Cortex of kidney (tissue), 1 donor: ENCODE measurements around the gene GRB7.
"Not testable (repeated sequence)": the region's sequence is repeated elsewhere in the genome, so short reads cannot be mapped to it uniquely, and the experiment has no call there.

Source experiments
- DNase-seq: peaks from one replicate; lab custom pipeline; 2025; lab: John Stamatoyannopoulos, UW

GRB7 gene

GRCh38 chr17:39732586-39732985, 5.2 kb upstream of the GRB7 start:
- no peak for DNase-seq

DNA sequence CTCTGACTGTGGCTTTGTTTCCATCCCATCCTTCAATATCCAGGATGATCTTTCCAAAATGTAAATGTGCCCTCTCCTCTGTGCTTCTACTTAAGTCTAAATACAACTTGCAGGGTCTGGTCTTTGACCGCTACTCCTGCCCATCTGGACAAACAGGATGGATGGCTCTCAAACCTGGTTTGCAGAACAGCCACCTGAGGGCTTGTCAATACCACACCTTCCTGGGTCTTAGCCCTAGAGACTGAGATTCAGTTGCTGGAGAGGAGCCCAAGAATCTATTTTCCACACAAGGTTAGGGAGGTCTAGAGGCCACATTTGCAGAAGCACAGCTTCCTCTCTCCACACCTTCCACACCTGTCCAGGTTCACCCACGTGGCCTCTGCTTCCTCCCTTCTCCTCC, 1.9 kb upstream of the GRB7 start:
- no peak for DNase-seq

- DNase-seq = no peak
These were observed 1.2 kb upstream of the GRB7 start for GRCh38 chr17:39736319-39737165.

DNA sequence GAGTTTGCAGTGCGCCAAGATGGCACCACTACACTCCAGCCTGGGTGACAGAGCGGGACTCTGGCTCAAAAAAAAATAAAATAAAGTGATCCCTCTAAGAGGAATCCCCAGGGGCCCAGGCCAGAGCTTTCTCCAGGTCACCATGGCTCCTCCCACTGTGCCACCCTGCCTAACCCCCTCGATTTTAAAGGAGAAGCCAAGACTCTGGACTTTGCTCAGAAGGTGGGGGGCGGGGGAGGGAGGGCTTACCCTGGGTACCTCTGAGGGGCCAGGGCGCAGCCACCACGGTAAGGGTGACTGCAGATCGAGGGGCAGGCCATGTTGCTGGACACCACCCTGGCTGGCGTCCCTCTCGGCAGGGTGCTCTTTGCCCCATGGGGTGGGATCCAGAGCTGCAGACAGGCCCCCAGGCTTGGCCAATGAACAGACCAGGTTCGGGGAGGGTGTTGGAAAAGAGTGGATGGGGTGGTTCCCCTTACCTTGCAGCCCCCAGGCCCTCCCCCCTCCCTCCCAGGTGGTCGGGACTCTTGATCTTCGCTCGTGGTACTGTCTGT, 455 bp upstream of the GRB7 start:
- no peak for DNase-seq

GRCh38 chr17:39738568-39738901, 797 bp downstream of the GRB7 start:
- DNase-seq = no peak

DNA sequence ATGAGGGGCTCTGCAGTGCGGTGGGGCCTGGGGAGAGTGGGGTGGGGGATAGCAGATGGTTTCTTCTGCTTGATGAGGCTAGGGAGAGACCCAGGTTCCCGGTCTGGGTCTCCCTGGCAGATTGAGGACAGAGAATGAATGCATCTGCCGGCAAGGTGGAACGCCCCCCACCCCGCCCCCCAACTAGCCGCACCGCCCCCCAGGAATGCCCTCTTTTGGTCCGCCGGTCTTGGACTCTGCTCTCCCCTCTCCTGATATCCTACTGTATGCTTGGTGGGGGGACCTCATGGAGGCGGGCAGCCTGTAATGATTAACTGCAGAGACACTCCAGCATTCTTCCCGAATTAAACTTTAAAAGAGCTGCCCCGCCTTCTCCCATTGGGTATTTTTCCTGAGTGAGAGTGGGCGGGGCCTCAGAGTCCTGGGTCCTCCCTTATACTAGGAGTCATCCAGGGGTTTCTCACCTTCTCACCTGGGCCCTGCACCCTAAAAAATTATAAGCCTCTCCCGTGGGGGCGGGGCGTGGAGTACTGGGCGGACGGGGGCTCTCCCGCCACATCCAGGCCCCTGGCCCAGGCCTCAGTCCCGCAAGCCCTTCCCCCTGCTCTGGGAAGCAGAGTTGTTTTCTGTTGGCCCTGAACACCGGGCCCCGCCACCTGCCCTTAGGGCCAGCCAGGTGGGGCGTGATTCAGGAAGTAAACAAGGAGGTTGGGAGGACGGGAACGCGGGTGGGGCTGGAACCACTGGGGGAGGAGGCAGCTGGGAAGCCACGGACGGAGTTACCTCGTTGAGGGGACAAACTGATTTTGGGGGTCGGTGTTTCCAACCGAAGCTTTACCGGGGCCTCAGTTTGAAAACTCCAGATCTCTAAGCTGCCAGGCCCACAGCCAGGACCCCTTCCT, 1.5 kb downstream of the GRB7 start:
- no peak for DNase-seq

GRCh38 chr17:39739885-39740356, 2.2 kb downstream of the GRB7 start:
- DNase-seq = no peak

GRCh38 chr17:39740357-39741111, 2.8 kb downstream of the GRB7 start:
- no peak for DNase-seq

DNA sequence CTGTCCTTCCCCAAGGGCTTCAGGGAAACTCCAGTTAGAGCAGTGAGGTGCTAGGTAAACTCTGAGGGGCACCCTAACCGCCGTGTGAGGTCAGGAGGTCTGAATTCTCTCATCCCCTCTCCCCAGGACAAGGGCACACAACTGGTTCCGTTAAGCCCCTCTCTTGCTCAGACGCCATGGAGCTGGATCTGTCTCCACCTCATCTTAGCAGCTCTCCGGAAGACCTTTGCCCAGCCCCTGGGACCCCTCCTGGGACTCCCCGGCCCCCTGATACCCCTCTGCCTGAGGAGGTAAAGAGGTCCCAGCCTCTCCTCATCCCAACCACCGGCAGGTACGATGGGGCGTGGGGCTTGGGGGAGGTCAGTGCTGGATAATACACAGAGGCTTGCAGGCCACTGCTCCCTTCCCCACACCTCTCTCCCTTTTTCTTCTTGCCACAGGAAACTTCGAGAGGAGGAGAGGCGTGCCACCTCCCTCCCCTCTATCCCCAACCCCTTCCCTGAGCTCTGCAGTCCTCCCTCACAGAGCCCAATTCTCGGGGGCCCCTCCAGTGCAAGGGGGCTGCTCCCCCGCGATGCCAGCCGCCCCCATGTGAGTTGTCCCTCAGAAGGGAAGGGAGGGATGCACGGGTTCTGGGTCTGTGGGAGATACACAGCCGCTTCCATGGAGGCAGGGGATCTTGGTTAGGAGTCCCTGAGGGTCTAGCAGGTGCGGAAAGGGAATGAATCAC, 4.6 kb downstream of the GRB7 start:
- no peak for DNase-seq

DNA sequence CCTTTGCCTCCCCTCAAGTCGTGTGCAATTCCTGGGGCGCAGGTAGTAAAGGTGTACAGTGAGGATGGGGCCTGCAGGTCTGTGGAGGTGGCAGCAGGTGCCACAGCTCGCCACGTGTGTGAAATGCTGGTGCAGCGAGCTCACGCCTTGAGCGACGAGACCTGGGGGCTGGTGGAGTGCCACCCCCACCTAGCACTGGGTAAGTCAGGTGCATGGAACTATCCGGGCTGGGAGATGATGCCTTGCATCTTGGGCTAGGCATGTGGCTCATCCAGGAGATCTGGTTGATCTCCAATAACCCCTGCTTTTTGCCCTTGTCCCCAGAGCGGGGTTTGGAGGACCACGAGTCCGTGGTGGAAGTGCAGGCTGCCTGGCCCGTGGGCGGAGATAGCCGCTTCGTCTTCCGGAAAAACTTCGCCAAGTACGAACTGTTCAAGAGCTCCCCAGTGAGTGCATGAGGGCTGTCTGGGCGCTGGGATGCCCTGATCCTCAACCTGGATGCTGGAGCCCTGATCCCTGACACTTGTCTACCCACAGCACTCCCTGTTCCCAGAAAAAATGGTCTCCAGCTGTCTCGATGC, 5.2 kb downstream of the GRB7 start:
- DNase-seq = no peak

GRCh38 chr17:39744075-39744835, 6.5 kb downstream of the GRB7 start:
- DNase-seq = no peak

GRCh38 chr17:39744836-39745215, 7.1 kb downstream of the GRB7 start:
- DNase-seq = no peak

GRCh38 chr17:39745335-39746144, 7.8 kb downstream of the GRB7 start:
- no peak for DNase-seq

GRCh38 chr17:39746145-39746461, 8.4 kb downstream of the GRB7 start:
- DNase-seq = no peak

DNA sequence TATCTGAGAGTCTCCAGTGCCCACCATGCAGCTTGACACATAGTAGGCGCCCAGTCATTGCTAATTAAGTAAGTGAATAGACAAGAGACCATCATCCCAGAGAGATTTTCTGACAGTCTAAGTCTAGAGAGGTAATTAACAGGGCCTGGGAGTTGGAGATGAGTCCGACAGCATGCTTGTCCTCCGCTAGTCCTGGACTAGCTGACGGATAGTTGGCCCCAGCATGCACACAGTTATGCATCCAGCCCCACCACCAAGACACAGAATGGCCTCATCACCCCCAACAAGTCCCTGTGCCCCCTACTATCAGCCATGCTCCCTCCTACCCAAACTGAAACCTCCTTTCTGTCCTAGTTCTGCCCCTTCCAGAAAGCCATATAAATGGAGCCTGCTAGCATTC, 10.0 kb downstream of the GRB7 start:
- DNase-seq = no peak

DNA sequence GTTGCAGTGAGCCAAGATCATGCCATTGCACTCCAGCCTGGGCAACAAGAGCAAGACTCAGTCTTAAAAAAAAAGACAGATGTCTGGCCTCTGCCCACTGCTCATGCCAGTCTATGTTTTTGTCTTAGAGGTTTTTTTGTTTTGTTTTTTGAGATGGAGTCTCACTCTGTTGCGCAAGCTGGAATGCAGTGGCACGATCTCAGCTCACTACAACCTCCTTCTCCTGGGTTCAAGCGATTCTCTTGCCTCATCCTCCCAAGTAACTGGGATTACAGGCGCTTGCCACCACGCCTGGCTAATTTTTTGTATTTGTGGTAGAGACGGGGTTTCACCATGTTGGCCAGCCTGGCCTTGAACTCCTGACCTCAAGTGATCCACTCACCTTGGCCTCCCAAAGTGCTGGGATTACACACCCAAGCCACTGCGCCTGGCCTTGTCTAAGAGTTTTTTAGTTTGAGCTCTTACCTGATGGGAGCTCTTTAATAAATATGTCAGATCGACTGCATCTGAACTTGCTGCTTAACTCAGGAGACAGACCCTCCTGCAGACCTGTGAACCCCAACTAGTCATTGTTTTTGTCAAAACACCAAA, 10.8 kb downstream of the GRB7 start:
- DNase-seq = not testable (repeated sequence)

DNA sequence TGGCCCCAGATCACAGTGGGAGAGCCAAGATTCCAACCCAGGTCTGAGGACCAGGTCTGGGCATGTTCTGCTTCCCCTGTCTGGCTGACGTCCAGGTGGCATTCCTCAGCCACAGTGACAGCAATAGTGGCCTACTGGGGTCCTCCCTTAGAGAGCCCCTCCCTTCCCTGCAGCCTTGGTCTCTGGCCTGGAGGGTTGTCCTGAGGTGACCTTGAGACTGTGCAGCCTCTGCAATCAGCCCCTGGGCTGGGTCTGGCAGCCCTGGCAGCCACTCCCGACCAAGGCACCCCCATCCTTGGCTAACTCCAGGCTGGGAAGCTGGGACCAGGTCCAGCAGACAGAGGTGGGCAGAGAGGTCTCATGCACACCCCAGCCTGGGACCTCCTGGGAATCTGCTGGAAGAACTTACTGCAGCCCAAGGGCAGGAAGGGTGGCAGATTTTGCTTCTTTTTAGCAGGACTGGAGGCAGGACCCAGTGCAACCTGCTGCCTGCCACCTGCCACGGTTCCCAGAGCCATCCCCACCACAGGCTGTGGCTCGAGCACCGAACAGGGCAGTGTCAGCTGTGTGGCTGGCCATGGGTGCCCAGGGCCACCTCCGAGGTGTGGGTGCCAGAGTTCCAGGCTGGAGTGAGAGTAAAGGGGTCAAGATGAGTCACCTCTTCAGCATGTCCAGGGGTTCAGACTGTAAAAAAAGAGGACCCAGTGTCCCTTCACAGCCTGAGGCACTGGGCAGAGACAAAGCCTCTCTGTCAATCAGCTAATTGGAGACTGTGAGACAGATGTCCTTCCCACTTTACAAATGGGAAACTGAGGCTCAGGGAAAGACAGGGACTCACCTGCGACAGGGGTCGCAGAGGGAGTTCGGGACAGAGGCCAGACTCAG, 12.6 kb downstream of the GRB7 start:
- DNase-seq = no peak

GRCh38 chr17:39751016-39751543, 13.3 kb downstream of the GRB7 start:
- DNase-seq = no peak
